ENCODE results near the gene HS1BP3.

Gene HS1BP3

DNA sequence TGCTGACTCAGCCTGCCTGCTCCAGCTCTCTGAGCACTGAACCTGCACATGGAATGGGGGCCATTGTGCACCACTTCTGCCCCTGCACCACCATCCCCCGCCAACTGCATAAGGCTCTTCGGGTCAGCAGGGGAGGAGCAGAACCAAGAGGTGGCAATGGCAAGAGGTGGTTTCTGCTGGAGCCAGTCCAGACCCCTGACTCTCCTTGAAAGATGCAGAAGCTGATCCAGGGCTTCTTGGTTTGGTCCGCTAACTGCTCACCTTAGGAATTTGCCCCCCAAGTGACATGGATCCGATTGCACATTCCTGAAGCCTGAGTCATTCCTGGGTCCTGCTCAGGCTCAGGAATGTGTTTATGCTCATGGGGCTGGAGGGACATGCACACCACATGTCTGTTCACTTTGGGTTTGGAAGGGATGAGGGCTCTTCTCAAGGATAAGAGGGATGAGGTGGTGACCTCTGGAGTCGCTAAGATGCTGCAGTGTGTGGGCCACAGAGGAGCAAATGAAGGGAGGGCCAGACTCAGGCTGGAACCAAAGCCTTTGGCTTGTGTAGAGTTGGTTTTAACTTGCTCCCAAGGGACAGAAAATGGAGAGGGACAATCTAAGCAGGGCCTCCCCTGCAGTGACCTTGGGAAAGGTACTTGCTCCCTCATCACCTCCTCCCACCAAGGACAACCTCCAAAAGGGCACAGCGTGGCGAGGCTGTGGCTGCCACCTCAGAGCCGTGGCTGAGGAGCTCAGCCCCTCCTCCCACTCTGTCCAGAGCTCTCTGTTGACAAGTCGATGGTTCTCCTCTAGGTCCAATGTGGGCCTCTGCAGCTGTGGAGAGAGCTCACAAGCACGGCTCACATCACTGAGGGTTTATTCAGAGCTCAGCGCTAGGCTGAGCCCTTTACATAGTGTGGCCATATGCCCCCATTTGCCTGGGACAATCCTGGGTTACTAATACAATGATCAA is 66.2 kb downstream of the HS1BP3 start:
- DNase-seq (ENCODE audit: low read depth), result no peak

DNA sequence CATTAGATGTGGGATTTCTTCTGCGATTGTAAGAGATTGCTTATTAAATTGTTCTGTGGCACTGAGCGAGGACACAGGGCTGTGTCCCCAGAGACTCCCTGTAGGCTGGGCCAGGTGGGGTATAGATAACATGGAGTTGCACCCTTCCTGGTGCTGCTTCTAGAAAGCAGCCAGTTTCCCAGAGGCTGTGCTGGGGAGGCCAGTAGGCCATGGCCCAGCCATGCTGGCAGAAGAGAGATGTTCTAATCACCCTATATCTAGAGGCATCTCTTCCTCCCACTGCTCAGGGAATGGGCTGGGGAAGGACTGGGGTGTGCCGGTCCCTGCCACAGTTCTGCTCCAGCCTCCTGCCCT is 66.9 kb downstream of the HS1BP3 start:
- DNase-seq (ENCODE audit: low read depth), result no peak

DNA sequence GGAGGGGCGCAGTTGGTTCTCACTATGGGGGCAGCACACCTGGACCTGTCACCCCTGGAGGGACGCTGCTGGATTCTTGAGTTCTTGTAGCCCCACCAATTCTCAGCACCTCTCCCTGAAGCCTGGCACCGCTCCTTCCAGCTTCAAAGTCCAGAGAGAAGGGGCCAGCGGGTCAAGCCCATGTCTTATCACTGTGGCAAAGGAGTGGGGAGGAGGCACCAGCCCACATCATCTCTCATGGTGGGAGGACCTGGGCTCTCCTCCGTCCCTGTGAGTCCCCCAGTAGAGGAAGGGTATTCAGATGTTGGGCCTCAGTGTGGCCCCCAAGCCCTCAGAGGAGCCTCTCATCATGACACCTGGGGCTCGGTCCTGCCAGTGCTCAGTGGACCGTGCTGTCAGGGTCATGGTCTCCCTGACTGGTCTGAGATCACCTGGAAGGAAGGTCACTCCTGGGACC is 67.4 kb downstream of the HS1BP3 start:
- no peak for DNase-seq (ENCODE audit: low read depth)

DNA sequence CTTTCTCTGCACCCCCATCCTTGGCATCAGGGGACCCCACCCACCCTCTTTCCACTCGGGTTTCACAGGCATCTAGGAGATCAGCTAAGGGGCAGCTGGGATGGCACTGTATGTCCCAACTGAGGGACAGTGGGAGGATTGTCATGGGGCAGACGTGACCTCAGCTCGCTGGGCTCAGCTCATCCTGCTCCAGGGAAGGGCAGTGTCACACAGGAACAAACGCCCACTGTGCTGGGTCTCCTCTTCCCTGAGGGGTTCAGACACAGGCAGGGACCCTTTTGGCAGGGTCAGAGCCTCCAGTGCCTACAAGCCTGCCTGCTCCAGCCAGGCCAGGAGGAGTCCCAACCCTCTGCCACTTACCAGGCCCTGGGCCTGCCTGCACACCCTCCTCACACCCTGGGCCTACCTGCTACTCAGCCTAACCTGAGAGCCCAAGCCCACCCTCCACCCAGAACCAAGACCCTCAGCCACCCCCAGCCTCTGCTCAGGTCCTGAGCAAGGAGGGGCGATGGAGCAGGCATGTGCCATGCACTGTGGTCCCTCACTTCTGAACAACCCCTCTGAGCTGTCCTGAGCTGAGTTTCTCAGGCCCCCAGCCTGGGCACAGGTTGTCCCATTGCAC is 68.2 kb downstream of the HS1BP3 start:
- DNase-seq (ENCODE audit: low read depth), result no peak

DNA sequence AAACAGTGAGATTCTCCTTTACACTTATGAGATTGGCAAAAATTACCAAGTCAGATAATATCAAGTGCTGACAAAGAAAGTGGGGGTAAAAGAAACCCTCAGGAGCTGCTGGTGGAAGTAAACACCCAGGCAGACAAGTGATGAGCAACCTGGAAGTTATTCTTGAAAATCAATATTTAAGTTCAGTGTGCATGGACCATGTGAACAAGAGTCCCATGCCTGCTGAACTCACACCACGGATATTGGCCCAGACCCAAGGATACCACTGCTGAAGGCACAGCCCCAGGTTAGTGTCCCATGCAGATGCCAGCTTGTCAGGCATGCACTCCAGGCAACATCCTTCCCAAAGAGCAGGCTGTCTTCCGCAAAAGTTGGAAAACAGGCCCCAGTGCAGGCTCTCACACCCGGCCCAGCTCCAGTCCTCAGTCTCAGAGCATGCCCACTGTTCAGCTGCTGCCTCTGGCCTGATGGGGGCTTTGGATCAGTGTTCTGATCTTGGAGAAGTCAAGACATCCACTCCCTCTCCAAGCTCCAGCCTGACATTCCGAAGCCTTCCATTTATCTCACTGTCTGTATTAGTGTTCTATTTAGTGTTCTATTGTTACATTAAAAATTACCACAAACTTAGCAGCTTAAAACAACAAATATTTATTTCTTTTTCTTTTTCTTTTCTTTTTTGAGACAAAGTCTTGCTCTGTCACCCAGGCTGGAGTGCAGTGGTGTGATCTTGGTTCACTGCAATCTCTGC is 70.0 kb downstream of the HS1BP3 start:
- no peak for DNase-seq (ENCODE audit: low read depth)

DNA sequence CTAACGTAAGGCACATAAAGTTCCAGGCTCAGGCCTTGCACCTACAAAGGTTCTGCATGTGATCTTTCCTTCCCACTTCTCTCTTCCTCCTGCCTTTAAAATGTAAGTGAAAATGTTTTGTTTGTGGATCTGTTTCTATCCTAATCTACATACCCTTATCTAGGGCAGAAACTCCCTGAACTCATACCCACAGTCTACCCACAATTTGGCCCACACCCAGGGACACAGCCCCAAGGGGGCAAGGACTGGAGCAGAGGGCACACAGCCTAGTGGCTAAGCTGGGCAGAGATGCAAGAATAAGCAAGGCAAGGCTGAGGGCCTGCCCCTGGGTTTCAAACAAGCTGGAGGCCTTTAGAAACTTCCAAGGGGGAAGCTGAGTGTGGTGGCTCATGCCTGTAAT is 71.0 kb downstream of the HS1BP3 start:
- no peak for DNase-seq (ENCODE audit: low read depth)

DNA sequence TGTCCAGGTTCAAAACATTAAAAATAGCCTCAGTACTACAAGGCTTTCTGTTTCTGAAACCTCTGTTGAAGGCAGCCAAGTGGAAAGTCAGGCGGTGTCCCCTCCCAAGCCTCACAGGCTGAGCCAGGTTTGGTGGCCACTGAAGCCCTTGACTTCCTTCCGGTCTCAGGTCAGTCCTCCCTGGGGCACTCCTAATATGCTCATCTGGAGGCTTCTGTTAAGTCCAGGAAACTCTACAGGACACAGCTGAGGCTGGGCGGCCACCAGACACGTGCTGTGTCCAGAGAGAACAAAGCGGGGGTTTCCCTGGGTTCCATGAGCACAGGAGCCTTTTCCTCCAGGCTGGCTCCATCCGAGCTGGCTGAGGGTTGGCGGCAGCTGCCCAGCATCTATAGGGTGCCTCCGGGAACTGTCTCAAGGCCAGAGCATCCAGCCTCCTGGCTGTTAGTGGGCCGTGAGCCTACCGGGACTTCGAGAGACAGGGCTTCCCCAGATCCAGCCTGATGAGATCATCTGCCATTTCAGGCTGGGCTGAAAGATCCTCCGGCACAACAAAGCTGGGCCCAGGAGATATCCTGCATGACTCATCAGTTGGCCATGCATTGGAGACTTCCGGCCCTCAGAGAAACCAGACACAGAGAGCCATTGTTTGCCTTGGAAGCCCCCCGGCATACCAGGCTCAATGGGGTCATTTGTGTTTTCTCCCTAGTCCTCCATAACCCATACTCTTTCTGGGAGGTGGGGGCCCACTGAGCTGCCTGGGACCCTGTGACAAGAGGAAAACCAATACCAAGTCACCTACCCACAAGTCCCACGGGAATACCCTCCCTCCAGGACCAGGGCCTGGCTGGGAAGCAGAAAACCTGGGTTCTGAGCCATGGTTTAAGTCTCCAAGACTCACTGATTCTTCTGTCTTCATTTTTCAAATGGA is 71.7 kb downstream of the HS1BP3 start:
- DNase-seq (ENCODE audit: low read depth), result no peak

DNA sequence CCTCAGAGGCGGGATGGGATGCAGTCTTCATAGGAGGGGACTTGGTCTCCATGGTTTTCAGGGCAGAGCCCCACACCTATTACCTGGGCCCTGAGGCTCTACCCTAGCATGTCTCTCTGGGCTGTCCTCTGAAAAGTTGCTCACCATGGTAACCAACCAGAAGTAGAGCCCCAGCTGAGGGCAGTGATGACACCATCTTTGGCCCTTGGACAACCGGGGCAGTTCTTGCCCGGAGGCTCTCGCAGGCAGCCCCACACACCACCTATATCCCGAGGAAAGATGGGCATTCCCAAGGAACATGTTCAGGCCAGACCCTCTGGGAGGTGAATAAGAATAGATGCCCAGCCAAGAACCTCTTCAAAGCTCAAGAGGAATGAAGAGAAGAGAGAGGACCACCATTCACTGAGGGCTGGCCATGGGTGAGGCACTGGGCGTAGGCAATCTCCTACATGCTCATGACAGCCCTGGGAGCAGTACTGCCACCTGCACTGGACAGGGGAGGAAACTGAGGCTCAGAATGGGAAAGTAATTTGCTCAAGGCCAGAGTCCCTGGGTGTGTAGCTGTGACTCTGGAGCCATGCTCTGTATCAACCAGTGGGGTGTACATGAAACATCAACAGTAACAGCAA is 72.5 kb downstream of the HS1BP3 start:
- DNase-seq (ENCODE audit: low read depth), result no peak

DNA sequence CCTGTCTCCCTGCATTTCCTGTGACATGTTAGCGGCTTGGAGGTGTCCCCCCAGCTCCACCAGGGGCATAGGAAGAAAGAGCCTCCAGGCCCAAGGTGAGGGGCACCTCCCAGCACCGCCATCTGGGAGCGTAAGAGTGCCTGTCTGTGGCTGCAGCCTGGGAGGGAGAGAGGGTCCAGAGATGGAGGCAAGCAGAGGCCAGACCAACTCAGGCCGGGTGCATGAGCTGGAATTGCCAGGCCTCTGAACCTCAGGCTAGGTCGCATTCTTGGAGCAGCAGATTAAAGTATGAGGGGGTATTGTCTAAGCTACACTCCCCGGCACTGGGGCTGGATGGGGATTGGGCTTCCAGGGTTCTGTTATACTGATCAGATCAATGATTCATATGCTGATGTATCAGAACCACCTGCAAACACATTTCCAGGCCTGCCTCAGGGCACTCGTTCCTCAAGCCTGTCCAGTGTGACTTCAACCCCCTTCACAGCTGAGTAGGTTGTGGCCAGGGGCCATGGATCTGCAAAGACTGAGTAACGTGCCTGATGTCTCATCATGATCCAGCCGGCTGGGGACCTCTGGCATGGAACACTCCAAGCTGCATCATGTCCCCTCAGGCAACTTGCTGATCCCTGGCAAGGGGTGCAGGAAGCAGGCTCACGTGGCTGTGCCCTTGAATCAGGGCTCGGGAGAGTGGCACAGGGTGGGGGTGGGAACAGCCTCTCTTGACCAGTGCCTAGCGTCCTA is 73.2 kb downstream of the HS1BP3 start:
- no peak for DNase-seq (ENCODE audit: low read depth)

DNA sequence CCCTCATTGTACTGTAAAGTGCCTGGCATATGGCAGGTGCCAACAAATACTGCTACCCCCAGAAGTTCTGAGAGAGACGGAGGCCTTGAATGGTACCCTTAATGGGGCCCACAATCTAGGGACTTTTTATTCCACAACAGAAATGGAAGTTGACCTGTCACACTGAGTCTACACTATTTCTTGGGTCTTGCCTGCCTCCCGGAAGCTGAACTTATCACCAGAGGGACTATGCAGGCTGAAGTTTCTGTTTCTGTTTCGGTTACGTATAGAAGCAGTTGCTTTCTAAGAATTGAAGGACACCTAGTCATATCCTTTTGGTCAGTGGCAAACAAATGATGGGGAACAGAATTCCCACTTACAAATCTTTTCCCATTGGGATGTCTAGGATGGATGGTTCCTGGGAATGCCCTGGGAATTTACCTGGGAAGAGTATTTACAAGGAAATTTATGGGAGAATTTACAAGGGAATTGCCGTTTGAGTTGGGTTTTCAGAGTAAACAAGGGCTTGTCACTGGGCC is 74.2 kb downstream of the HS1BP3 start:
- DNase-seq (ENCODE audit: low read depth), result no peak

DNA sequence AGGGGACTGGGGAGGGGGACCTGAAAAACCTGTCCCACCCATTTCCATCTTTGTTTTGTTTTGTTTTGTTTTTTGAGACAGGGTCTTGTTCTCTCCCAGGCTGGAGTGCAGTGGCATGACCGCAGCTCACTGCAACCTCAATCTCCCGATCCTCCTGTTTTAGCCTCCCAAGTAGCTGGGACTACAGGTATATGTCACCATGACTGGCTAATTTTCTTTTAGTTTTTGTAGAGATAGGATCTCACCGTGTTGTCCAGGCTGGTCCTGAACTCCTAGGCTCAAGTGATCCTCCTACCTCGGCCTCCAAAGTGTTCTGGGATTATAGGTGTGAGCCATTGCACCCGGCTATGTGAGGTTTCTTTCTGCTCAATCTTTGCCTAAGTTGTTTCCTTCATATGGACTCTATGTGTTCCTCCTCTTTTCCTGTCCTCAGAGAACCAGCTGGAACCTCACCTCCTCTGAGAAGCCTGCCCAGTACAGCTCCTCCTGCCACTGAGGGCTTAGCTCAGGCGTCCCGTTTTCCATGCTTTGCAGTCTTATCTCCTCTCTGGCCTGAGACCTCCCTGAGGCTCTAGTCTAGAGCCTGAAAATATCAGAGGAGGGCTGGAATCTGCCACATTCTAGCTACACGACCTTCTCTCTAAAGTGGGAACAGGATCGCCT is 74.8 kb downstream of the HS1BP3 start:
- no peak for DNase-seq (ENCODE audit: low read depth)

DNA sequence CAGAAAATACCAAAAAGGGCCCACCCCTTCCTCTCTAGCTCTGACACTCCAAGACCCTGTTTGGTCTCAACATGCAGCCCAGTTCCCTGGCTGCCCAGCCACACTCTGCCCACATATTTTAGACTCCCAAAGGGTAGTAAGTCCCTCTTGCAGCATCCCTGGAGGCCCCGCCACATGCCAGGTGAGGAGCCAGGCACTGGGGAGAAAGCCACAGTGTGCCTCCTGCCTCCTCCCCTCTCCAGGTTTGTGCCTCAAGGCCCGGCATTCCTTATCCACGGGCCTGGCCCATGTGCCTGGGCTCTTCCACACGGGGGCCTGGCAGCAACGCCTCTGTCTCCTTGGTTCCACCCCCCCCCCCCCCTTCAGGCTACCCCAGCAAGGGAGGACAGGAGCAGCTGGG is 75.5 kb downstream of the HS1BP3 start:
- DNase-seq (ENCODE audit: low read depth), result no peak

DNA sequence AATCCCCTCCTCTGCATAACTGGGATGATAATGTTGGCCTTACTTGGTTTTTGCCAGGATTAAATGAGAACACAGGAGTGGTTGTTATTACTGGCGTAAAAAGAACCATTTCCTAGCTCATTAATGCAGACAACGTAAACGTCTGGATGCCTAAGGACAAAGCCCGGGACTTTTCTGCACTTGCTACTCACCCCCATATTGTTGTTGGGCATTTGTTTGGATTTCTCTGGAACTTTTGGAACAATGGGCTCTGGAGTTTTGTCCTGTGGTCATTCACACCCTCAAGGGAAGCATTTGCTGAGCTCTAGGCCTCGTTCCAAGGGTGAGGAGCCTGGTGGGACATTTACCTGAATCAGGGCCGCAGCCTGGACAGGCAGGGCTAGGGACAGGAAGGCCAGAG is 76.0 kb downstream of the HS1BP3 start:
- no peak for DNase-seq (ENCODE audit: low read depth)

DNA sequence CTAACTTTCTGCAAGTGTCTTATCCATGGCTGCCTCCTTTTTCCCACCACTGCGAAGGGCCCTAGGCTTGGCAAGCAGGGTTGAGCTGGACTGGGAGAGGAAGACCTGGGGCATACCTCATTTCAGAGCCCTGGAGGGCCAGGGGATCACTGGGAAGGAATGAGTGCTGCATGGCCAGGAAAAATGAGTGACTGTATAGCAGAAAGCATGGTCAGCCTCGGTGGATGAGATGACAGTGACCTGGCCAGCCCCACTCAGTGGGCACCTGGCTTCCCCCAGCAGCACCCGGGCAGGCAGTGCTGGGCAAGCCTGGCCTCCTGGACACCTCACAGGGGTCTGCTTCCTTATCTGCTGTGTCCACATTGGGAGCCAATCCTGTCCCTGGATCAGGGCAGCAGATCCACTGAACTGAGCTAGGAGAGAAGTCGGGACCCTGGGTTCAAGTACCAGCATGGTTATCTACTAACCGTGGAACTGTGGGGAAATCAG is 76.4 kb downstream of the HS1BP3 start:
- no peak for DNase-seq (ENCODE audit: low read depth)

DNA sequence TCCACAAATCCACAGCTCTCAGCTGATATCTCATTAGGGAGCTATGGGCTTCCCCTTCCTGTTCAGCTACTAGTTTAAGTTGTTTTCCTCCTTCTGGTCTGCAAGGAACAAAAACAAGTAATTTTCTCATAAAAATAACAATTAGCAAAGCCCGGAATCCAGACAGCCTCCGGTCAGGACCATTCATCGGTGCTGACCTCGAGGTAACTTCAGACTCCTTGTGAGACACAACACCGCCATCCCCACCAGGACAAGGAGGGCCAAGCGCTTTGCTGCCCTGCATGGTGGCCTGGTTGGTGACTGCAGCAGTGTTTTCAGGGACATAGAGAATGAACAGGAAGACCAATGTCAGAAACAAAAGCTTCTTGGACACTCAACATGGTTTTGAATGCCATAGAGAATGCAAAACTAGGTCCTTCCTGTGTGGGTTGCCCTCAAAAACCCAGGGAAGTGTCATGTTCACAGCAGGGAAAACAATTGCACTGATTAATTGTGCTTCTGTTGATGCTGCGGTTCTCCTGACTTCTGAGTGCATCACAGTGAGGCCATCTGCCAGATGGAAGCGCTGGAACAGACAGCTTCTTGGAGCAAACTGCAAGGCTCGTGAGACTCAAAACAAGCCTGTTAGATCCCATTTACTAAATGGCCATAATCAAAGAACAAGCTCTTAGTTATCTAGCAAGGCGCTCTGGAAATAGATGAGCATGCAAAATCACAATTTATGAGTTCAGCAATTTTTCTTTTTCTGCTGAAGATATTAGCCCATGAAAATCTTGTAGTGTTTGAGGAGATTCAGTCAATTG is 77.1 kb downstream of the HS1BP3 start:
- DNase-seq (ENCODE audit: low read depth), result no peak

DNA sequence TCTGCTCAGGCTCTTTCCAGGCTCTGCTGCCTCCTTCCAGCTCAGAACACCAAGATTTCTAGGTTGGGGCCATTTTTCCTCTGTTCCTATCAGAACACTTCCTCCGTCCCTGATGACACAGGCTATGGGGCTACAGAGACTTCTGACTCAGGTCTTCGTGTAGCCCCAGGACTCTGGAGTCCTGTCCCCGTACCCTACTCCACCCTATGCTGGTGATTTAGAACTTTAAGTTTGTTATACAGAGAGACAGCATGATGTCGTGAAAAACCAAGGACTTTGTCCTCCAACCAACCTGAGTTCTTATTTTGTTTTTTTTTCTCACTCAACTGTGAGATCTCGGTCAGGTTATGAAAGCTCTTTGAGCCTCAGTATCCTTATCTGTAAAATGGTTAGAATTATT is 78.7 kb downstream of the HS1BP3 start:
- no peak for DNase-seq (ENCODE audit: low read depth)

DNA sequence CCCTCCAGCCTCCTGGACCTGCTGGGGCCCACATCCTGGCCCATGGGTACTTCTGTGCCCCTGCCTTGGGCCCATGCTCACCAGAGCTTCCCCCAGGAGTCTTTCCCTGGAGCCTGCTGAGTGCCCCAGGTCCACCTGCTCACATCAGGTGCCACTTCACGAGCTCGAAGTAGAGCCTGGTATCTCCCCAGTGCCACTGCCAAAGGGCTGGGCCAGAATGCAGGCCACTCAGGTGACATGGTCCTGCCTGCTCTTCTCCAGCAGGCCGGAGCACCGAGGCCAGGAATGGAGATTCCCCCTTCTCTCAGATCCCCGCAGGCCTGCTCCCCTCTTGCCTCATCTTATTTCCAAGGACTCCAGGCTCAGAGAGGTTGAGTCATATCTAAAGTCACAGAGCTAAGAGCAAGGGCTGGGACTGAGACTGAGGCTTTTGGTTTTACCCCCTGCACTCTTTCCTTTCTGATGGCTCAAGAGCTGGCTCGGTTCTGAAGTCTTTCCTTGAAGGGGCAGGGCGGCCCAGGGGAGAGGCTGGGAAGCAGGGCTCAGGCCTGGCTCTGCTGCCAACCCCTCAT is 79.2 kb downstream of the HS1BP3 start:
- no peak for DNase-seq (ENCODE audit: low read depth)

DNA sequence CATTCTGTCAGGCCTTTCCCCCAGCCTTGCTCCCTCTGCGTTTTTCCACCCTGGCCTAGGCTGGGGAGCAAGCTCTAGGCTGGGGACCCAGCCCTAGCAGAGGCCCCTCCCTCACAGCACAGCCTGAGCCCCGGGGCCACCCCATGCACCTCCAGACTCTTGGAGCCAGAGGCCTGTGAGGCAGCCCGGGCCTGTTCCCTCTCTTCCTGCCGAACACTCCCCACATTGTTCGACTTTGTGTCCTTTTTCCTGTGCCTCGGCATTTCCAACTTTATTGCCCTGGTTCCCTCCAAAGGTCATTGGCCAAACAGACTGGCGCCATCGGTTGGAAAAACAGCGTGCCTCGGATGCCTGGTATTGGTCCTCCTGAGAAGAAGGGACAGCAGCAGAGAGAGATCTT is 79.7 kb downstream of the HS1BP3 start:
- DNase-seq (ENCODE audit: low read depth), result no peak

Data from stimulated activated CD8-positive, alpha-beta memory T cell treated with anti-CD3 and anti-CD28 coated beads, Interleukin-4, amount 100 ng/mL, for 24 hours (primary cell).